Smooth muscle cell (in vitro differentiated cells): ENCODE data around the gene ANGPTL2. TPM values are rescaled to one million over a fixed set of nuclear protein-coding genes. Genes with fewer than 3 reads are reported as not detected.

Source experiments
- DNase-seq: peaks from one replicate; lab custom pipeline; 2025; ENCODE audit not compliant: unreplicated experiment; lab: John Stamatoyannopoulos, UW
- H2AFZ ChIP-seq: fragments of 200-600 bp; sonication (generic); 2 replicates; pipeline ENCODE4 v1.6.0; 2016; ENCODE audit warnings: antibody characterized with exemption, low read depth, mild to moderate bottlenecking
- H3F3A ChIP-seq: fragments of 200-600 bp; sonication (generic); 2 replicates; pipeline ENCODE4 v1.6.0; 2017; ENCODE audit warnings: antibody characterized with exemption, low read depth
- H3K27ac ChIP-seq: fragments of 200-600 bp; sonication (generic); 2 replicates; pipeline ENCODE4 v1.5.1; 2016; ENCODE audit warnings: low read depth, mild to moderate bottlenecking
- H3K27me3 ChIP-seq: fragments of 200-600 bp; sonication (generic); 2 replicates; pipeline ENCODE4 v1.6.1; 2016; ENCODE audit warnings: low read depth, mild to moderate bottlenecking
- H3K36me3 ChIP-seq: fragments of 200-600 bp; sonication (generic); 2 replicates; pipeline ENCODE4 v1.5.1; 2016; ENCODE audit warnings: low read depth
- H3K4me1 ChIP-seq: fragments of 200-600 bp; sonication (generic); 2 replicates; pipeline ENCODE4 v1.5.1; 2016; ENCODE audit warnings: low read depth
- H3K4me2 ChIP-seq: fragments of 200-600 bp; sonication (generic); 2 replicates; pipeline ENCODE4 v1.6.0; 2016; ENCODE audit warnings: mild to moderate bottlenecking
- H3K4me3 ChIP-seq: fragments of 200-600 bp; sonication (generic); 2 replicates; pipeline ENCODE4 v1.5.1; 2016; ENCODE audit warnings: mild to moderate bottlenecking
- H3K79me2 ChIP-seq: fragments of 200-600 bp; sonication (generic); 2 replicates; pipeline ENCODE4 v1.6.0; 2016; ENCODE audit warnings: low read depth, mild to moderate bottlenecking
- H3K9ac ChIP-seq: fragments of 200-600 bp; sonication (generic); 2 replicates; pipeline ENCODE4 v1.6.0; 2016; ENCODE audit warnings: low read depth
- H3K9me3 ChIP-seq: fragments of 200-600 bp; sonication (generic); replicated peaks from 2 replicates; pipeline ENCODE4 v1.5.1; 2016; ENCODE audit warnings: low read depth
- H4K20me1 ChIP-seq: fragments of 200-600 bp; sonication (generic); 2 replicates; pipeline ENCODE4 v1.6.0; 2016; ENCODE audit warnings: low read depth
- CTCF ChIP-seq: fragments of 200-600 bp; sonication (generic); IDR thresholded peaks from 2 replicates; pipeline ENCODE4 v1.5.1; 2017; ENCODE audit warnings: borderline replicate concordance, mild to moderate bottlenecking, antibody characterized with exemption; ENCODE audit not compliant: insufficient read depth, poor library complexity, severe bottlenecking
- WGBS: methylation state at CpG from one replicate; pipeline ENCODE4 v1.1.7; 2016; ENCODE audit warnings: low lambda C conversion rate; 5-methylcytosine and 5-hydroxymethylcytosine counted together
- polyA plus RNA-seq: library from polyadenylated mRNA; unstranded; fragments of >200 nt; fragmentation: Nextera tagmentation; extraction: Ambion mirVana; gene quantifications from 2 replicates; pipeline ENCODE4 v1.2.1, GENCODE V29; 2016
- total RNA-seq: library from RNA; depleted of rRNA; stranded (reverse); fragments of >200 nt; gene quantifications from 2 replicates; pipeline ENCODE4 v1.2.3, GENCODE V29; 2014

ANGPTL2 gene
- total and polyA plus RNA-seq, 2 experiments from 2014 or later: 16.1 to 18.7 TPM

- no peaks in the 10 kb centered on the region for H3K27me3 ChIP-seq
- no peak overlapping the region for H3K4me3 ChIP-seq
- no peak for TF ChIP-seq CTCF
- no peak overlapping the region for H2AFZ ChIP-seq
- DNase-seq: no peak
- WGBS: 90% methylated on average over 5 of the region's 5 CpGs
- H3K79me2 ChIP-seq: no peaks in the 10 kb centered on the region
- no peaks in the 10 kb centered on the region for H3F3A ChIP-seq
- no peak overlapping the region for H3K27ac ChIP-seq
- no peaks in the 10 kb centered on the region for H3K4me1 ChIP-seq
- H3K4me2 ChIP-seq: no peak overlapping the region
- H3K9me3 ChIP-seq: no peaks in the 10 kb centered on the region
- H3K36me3 ChIP-seq: no peaks in the 10 kb centered on the region
- no peaks in the 10 kb centered on the region for H4K20me1 ChIP-seq
- no peak overlapping the region for H3K9ac ChIP-seq
Measured at GRCh38 chr9:127038531-127038930, 83.9 kb downstream of the ANGPTL2 start.

Other genes with a start within 250 kb of the ANGPTL2 start
- gene RALGPS1, start 207.9 kb downstream of the ANGPTL2 start, total RNA-seq: 4.0 and 4.4 TPM in 2 replicates
- 2.1 and 2.3 TPM in 2 replicates for gene RALGPS1, start 207.9 kb downstream of the ANGPTL2 start, polyA plus RNA-seq
- gene GARNL3, start 142.1 kb upstream of the ANGPTL2 start, total RNA-seq: 7.8 and 18.5 TPM in 2 replicates
- gene GARNL3, start 142.1 kb upstream of the ANGPTL2 start, polyA plus RNA-seq: 4.7 and 7.3 TPM in 2 replicates